H1 (cell line): ENCODE results near the gene APOA4. TPM values are rescaled to one million over a fixed set of nuclear protein-coding genes. Genes with fewer than 3 reads are reported as not detected.

Experiments used
- CTCF ChIA-PET: fragments of 300-600 bp; sonication (Branson Sonifier 250); formaldehyde crosslinking; loops from one replicate; lab custom pipeline; 2021; ENCODE audit not compliant: partially characterized antibody; lab: Charles Lee
- POLR2A ChIA-PET: fragments of 300-600 bp; sonication (Branson Sonifier 250); formaldehyde crosslinking; loops from one replicate; lab custom pipeline; 2021; ENCODE audit warnings: inconsistent platforms; ENCODE audit not compliant: partially characterized antibody; lab: Charles Lee
- DNase-seq, 2 experiments: peaks; one replicate each; pipeline versions ENCODE4 v3.0.0 to v3.0.0-alpha.2; 2010 to 2022; ENCODE audit warnings: low spot score in 2 of 2, low read depth in 1 of 2, mixed read lengths in 1 of 2
- FAIRE-seq: peaks from 2 replicates; lab custom pipeline; 2011; peaks lifted over from hg19 to GRCh38; lab: Jason Lieb, UNC
- H2AFZ ChIP-seq: 2 replicates; pipeline ENCODE4 v1.8.1; 2012; ENCODE audit warnings: low read length, inconsistent platforms
- H2AK5ac ChIP-seq: 2 replicates; pipeline ENCODE4 v1.6.1; 2013; ENCODE audit warnings: low read depth, low read length
- H2BK120ac ChIP-seq: replicated peaks from 2 replicates; pipeline ENCODE3; 2013; ENCODE audit warnings: low read depth, low read length, inconsistent platforms
- H2BK12ac ChIP-seq: 2 replicates; pipeline ENCODE4 v1.6.1; 2013; ENCODE audit warnings: low read depth, low read length
- H2BK15ac ChIP-seq: 2 replicates; pipeline ENCODE4 v1.6.1; 2013; ENCODE audit warnings: low read length
- H2BK20ac ChIP-seq: 2 replicates; pipeline ENCODE4 v1.6.1; 2013; ENCODE audit warnings: low read length
- H2BK5ac ChIP-seq: 2 replicates; pipeline ENCODE4 v1.6.1; 2013; ENCODE audit warnings: low read depth, low read length
- H3K14ac ChIP-seq: 2 replicates; pipeline ENCODE4 v1.6.1; 2013; ENCODE audit warnings: inconsistent platforms; ENCODE audit not compliant: insufficient read length
- H3K18ac ChIP-seq: 2 replicates; pipeline ENCODE4 v1.6.1; 2013; ENCODE audit warnings: low read length; ENCODE audit errors: extremely low read depth
- H3K23ac ChIP-seq: 2 replicates; pipeline ENCODE4 v1.6.1; 2013; ENCODE audit warnings: inconsistent platforms; ENCODE audit not compliant: insufficient read length
- H3K23me2 ChIP-seq: 2 replicates; pipeline ENCODE4 v1.6.1; 2013; ENCODE audit warnings: low read depth, low read length
- H3K27ac ChIP-seq: 2 replicates; pipeline ENCODE4 v1.6.1; 2011; ENCODE audit warnings: low read depth, low read length, inconsistent platforms
- H3K27me3 ChIP-seq, 4 experiments: replicated peaks in 1 of 4; 1 replicate in 1 of 4; 2 replicates in 3 of 4; pipeline versions ENCODE4 v1.6.1 to v1.8.1; 2011 to 2013; ENCODE audit warnings: low read length in 3 of 4, mild to moderate bottlenecking in 3 of 4, inconsistent platforms in 2 of 4, mixed read lengths in 2 of 4, moderate library complexity in 1 of 4; ENCODE audit not compliant: control insufficient read depth in 3 of 4, insufficient read depth in 3 of 4; ENCODE audit errors: extremely low read depth in 1 of 4
- H3K36me3 ChIP-seq, 4 experiments: 2 replicates each; pipeline versions ENCODE4 v1.6.1 to v1.8.1; 2011 to 2013; ENCODE audit warnings: mild to moderate bottlenecking in 4 of 4, low read length in 3 of 4, moderate library complexity in 2 of 4, control low read depth in 1 of 4, inconsistent platforms in 1 of 4; ENCODE audit not compliant: insufficient read depth in 4 of 4, control insufficient read depth in 2 of 4
- H3K4ac ChIP-seq: replicated peaks from 2 replicates; pipeline ENCODE3; 2013; ENCODE audit warnings: low read length, low read depth, mixed read lengths, inconsistent platforms; ENCODE audit not compliant: insufficient read length
- H3K4me1 ChIP-seq, 4 experiments: replicated peaks in 1 of 4; 1 replicate in 1 of 4; 2 replicates in 3 of 4; pipeline versions ENCODE4 v1.6.1 to v1.8.1; 2011 to 2013; ENCODE audit warnings: low read length in 3 of 4, inconsistent platforms in 2 of 4, mixed read lengths in 1 of 4; ENCODE audit not compliant: insufficient read depth in 4 of 4, control insufficient read depth in 3 of 4
- H3K4me2 ChIP-seq, 2 experiments: 2 replicates each; pipeline versions ENCODE4 v1.6.1 to v1.8.1; 2011 to 2013; ENCODE audit warnings: low read depth in 2 of 2, low read length in 2 of 2, control low read depth in 1 of 2, inconsistent platforms in 1 of 2, mild to moderate bottlenecking in 1 of 2; ENCODE audit not compliant: insufficient read depth in 1 of 2
- H3K4me3 ChIP-seq, 4 experiments: fragments of 200-600, 300-600 bp in 1 of 4; sonication (generic), shearing (Covaris generic), sonication (Bioruptor Twin) in 1 of 4; 2 replicates each; pipeline versions ENCODE4 v1.5.1 to v1.8.1; 2011 to 2016; ENCODE audit warnings: low read length in 4 of 4, low read depth in 3 of 4, control low read depth in 2 of 4, inconsistent platforms in 2 of 4, mild to moderate bottlenecking in 2 of 4, mixed read lengths in 1 of 4, moderate library complexity in 1 of 4; ENCODE audit not compliant: insufficient read depth in 2 of 4; ENCODE audit errors: extremely low read depth in 1 of 4
- H3K56ac ChIP-seq: replicated peaks from 2 replicates; pipeline ENCODE3; 2013; ENCODE audit warnings: low read depth, mild to moderate bottlenecking, mixed read lengths, low read length, inconsistent platforms; ENCODE audit not compliant: insufficient read length
- H3K79me1 ChIP-seq: 2 replicates; pipeline ENCODE4 v1.6.1; 2013; ENCODE audit warnings: low read depth, low read length, control low read depth
- H3K79me2 ChIP-seq, 2 experiments: 2 replicates each; pipeline versions ENCODE4 v1.6.1 to v1.8.1; 2012 to 2013; ENCODE audit warnings: low read length in 2 of 2, mild to moderate bottlenecking in 2 of 2, inconsistent platforms in 1 of 2; ENCODE audit not compliant: insufficient read depth in 2 of 2, control insufficient read depth in 1 of 2
- H3K9ac ChIP-seq, 4 experiments: replicated peaks in 1 of 4; 1 replicate in 1 of 4; 2 replicates in 3 of 4; pipeline versions ENCODE4 v1.6.1 to v1.8.1; 2011 to 2013; ENCODE audit warnings: low read depth in 3 of 4, low read length in 3 of 4, control low read depth in 2 of 4, mild to moderate bottlenecking in 2 of 4, moderate library complexity in 2 of 4, inconsistent platforms in 1 of 4; ENCODE audit errors: extremely low read depth in 1 of 4
- H3K9me3 ChIP-seq, 2 experiments: 2 replicates each; pipeline versions ENCODE4 v1.6.1 to v1.8.1; 2012 to 2013; ENCODE audit warnings: mild to moderate bottlenecking in 2 of 2, moderate library complexity in 2 of 2, control low read depth in 1 of 2, inconsistent platforms in 1 of 2, low read depth in 1 of 2, low read length in 1 of 2, mixed read lengths in 1 of 2; ENCODE audit not compliant: insufficient read depth in 2 of 2
- H4K20me1 ChIP-seq, 2 experiments: replicated peaks in 1 of 2; 2 replicates each; pipeline versions ENCODE3 to v1.8.1; 2011 to 2013; ENCODE audit warnings: inconsistent platforms in 2 of 2, low read length in 2 of 2, mild to moderate bottlenecking in 1 of 2; ENCODE audit not compliant: insufficient read depth in 2 of 2, control insufficient read depth in 1 of 2
- H4K5ac ChIP-seq: 2 replicates; pipeline ENCODE4 v1.6.1; 2013; ENCODE audit warnings: low read length, low read depth, mixed read lengths, inconsistent platforms; ENCODE audit not compliant: insufficient read length
- H4K8ac ChIP-seq: 2 replicates; pipeline ENCODE4 v1.8.0; 2013; ENCODE audit warnings: mild to moderate bottlenecking, moderate library complexity, low read length, inconsistent platforms; ENCODE audit not compliant: insufficient read depth; ENCODE audit errors: extremely low read depth
- H4K91ac ChIP-seq: replicated peaks from 2 replicates; pipeline ENCODE3; 2013; ENCODE audit warnings: low read length, mixed read lengths, inconsistent platforms; ENCODE audit not compliant: insufficient read length
- ASH2L ChIP-seq: fragments of 200-600, 300-600 bp; sonication (generic); IDR thresholded peaks from one replicate; pipeline ENCODE4 v1.7.1; 2017; ENCODE audit warnings: low read length
- ATF2 ChIP-seq: IDR thresholded peaks from 2 replicates; pipeline ENCODE4 v1.6.1; 2012; ENCODE audit warnings: low read length, inconsistent platforms
- CTBP2 ChIP-seq: IDR thresholded peaks from 2 replicates; pipeline ENCODE4 v1.7.0; 2011; ENCODE audit warnings: borderline replicate concordance, mild to moderate bottlenecking, moderate library complexity, mixed read lengths, low read length; ENCODE audit not compliant: insufficient read depth, insufficient read length
- EZH2 ChIP-seq: fragments of 200-600 bp; sonication (generic); IDR thresholded peaks from 2 replicates; pipeline ENCODE4 v1.7.1; 2012; ENCODE audit warnings: low read depth, mild to moderate bottlenecking, moderate library complexity, low read length, inconsistent platforms; ENCODE audit not compliant: severe bottlenecking
- FOSL1 ChIP-seq: IDR thresholded peaks from 2 replicates; pipeline ENCODE4 v1.6.1; 2011; ENCODE audit warnings: mild to moderate bottlenecking, low read depth, low read length, moderate library complexity; ENCODE audit not compliant: insufficient read depth
- HDAC6 ChIP-seq: IDR thresholded peaks from one replicate; pipeline ENCODE4 v1.7.1; 2012; ENCODE audit warnings: low read depth, mild to moderate bottlenecking, inconsistent platforms, low read length, moderate library complexity
- KDM5A ChIP-seq: fragments of 200-600 bp; IDR thresholded peaks from 2 replicates; pipeline ENCODE4 v1.7.1; 2012; ENCODE audit warnings: mild to moderate bottlenecking, low read length, inconsistent platforms, mixed read lengths
- RXRA ChIP-seq: IDR thresholded peaks from 2 replicates; pipeline ENCODE4 v1.6.1; 2011; ENCODE audit warnings: low read depth, mild to moderate bottlenecking, low read length, moderate library complexity; ENCODE audit not compliant: insufficient read depth
- WGBS, 2 experiments: shearing (Covaris generic) in 1 of 2; methylation state at CpG; one replicate each; pipeline versions ENCODE4 v1.1.6 to v1.1.7; 2013 to 2015; ENCODE audit warnings: low lambda C conversion rate in 2 of 2, mixed read lengths in 2 of 2, inconsistent platforms in 1 of 2, low coverage in 1 of 2, missing lambda C conversion rate in 1 of 2; ENCODE audit not compliant: insufficient replicate concordance in 2 of 2, insufficient coverage in 1 of 2, insufficient read length in 1 of 2; ENCODE audit errors: extremely low coverage in 1 of 2, missing lambda C conversion rate in 1 of 2; 5-methylcytosine and 5-hydroxymethylcytosine counted together
- polyA plus RNA-seq, 7 experiments: library from polyadenylated mRNA; depleted of rRNA in 3 of 7; stranded (reverse) in 5 of 7; unstranded in 2 of 7; fragments of >200 nt in 5 of 7; fragments of 200-250 nt in 2 of 7; gene quantifications; 1 replicate in 5 of 7; 2 replicates in 1 of 7; 4 replicates in 1 of 7; pipeline versions ENCODE4 v1.2.1 to v1.2.3, GENCODE V29; 2011 to 2013; ENCODE audit warnings: missing spikeins in 2 of 7, mixed read lengths in 2 of 7
- total RNA-seq: library from RNA; stranded (reverse); fragmentation: NEBNext Ultra II Directional; extraction: Animal tissue kit (Norgen Biotek cat#: 25700); gene quantifications from 2 replicates; pipeline ENCODE4 v1.2.1, GENCODE V29; 2021
- TF ChIP-seq, protein P1 (sequence below): IDR thresholded peaks from 2 replicates; pipeline ENCODE4 v1.6.1; 2011; ENCODE audit warnings: low read depth, mild to moderate bottlenecking, low read length; ENCODE audit not compliant: insufficient read depth

APOA4 gene
- total and polyA plus RNA-seq, 2 of the 8 experiments (the other 6 are each of a cell fraction or from before 2014, with no cell fraction given), result not detected

GRCh38 chr11:116830184-116830912, 7.2 kb upstream of the APOA4 start:
- Histone ChIP-seq H3K56ac (no peak overlapping the region), H3K18ac (no peak overlapping the region), H4K91ac (no peak overlapping the region), H3K9me3 (no peaks in the 10 kb centered on the region; a peak in 1 of 4 replicates), H4K20me1 (no peaks in the 10 kb centered on the region), H3K27ac (no peak overlapping the region), H4K8ac (no peak overlapping the region), H2BK20ac (no peak overlapping the region), H3K79me2 (no peaks in the 10 kb centered on the region), H3K36me3 (no peaks in the 10 kb centered on the region), H2AK5ac (no peak overlapping the region), H3K14ac (no peak overlapping the region), H3K4ac (no peak overlapping the region), H3K79me1 (no peaks in the 10 kb centered on the region), H2AFZ (no peak overlapping the region), H3K4me1 (peaks cover 0 to 8% (median 2%) of the 10 kb centered on the region in 4 experiments; a peak in 5 of 7 replicates), H3K23ac (no peak overlapping the region), H3K23me2 (no peaks in the 10 kb centered on the region; the same call in 1 of the 2 replicates), H3K4me2 (no peak overlapping the region), H2BK15ac (no peak overlapping the region), H2BK5ac (no peak overlapping the region), H3K9ac (no peak overlapping the region), H2BK120ac (no peak overlapping the region), H4K5ac (no peak overlapping the region), H3K27me3 (peaks cover 0 to 5% (median 2%) of the 10 kb centered on the region in 4 experiments; a peak in 3 of 7 replicates), H3K4me3 (no peak overlapping the region), H2BK12ac (no peak overlapping the region)
- DNase-seq (no peak), FAIRE-seq (no peak)
- POLR2A ChIA-PET, result interaction anchor here (0.7 to 1.0 kb wide), 2 partner anchors 40 to 57 kb away, joined by 3 read pairs; no protein-coding TSS in a partner anchor
- WGBS, 2 experiments, result 90% methylated on average over 16 of the region's 17 CpGs; no CpG with 5 or more reads in 1 of the 2 experiments
- CTCF ChIA-PET, result interaction anchor here (0.6 to 12.2 kb wide), 5 partner anchors 9 to 88 kb away, joined by 3 to 237 read pairs (median 3); partner anchors contain the start of genes APOA5 and ZPR1
- TF ChIP-seq, protein P1, sequence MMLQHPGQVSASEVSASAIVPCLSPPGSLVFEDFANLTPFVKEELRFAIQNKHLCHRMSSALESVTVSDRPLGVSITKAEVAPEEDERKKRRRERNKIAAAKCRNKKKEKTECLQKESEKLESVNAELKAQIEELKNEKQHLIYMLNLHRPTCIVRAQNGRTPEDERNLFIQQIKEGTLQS, result no peak
- TF ChIP-seq EZH2 (no peak), RXRA (no peak), FOSL1 (no peak), HDAC6 (no peak), CTBP2 (no peak), ATF2 (no peak), KDM5A (no peak), ASH2L (no peak)
